OCI-LY1 (cell line): ENCODE results near the gene DMKN.

Experiments
- CTCF ChIP-seq: fragments of 200-600 bp; sonication (generic), shearing (Covaris generic); IDR thresholded peaks from 2 replicates; pipeline ENCODE4 v1.5.1; 2017; ENCODE audit warnings: mild to moderate bottlenecking, antibody characterized with exemption, low read length, moderate library complexity, mixed read lengths
- EZH2 ChIP-seq: fragments of 200-600 bp; sonication (generic), shearing (Covaris generic); IDR thresholded peaks from 2 replicates; pipeline ENCODE4 v1.8.0; 2017; ENCODE audit warnings: borderline replicate concordance, mixed run types, mild to moderate bottlenecking, antibody characterized with exemption, low read length, moderate library complexity, mixed read lengths

GRCh38 chr19:35466259-35466658 is 47.2 kb downstream of the DMKN start:
- TF ChIP-seq EZH2 (no peak), CTCF (no peak)
